IMR-90 (cell line): ENCODE results near the gene SMIM36. TPM values are rescaled to one million over a fixed set of nuclear protein-coding genes. Genes with fewer than 3 reads are reported as not detected.

Source experiments
- ATAC-seq: fragments of 200-7000 bp; cut with Tn5 transposase; 2 replicates; pipeline ENCODE4 v1.9.1; 2020; ENCODE audit warnings: low read depth, mild to moderate bottlenecking, moderate library complexity
- BruUV-seq: library from RNA; stranded (reverse); fragments of 400-500 nt; replicated peaks from 2 replicates; lab custom pipeline; 2021; lab: Mats Ljungman, UMichigan
- CTCF ChIA-PET: fragments of 300-600 bp; formaldehyde crosslinking; extraction: SDS; loops from one replicate; lab custom pipeline; 2021; ENCODE audit warnings: antibody characterized with exemption; lab: Yijun Ruan, JAX
- POLR2A ChIA-PET: fragments of 300-600 bp; sonication (Branson Sonifier 250); formaldehyde crosslinking; loops from one replicate; lab custom pipeline; 2022; ENCODE audit warnings: antibody characterized with exemption; ENCODE audit not compliant: unreplicated experiment; lab: Charles Lee
- DNase-seq: peaks from one replicate; pipeline ENCODE4 v3.0.0; 2013
- H2AFZ ChIP-seq: replicated peaks from 2 replicates; pipeline ENCODE3; 2013; ENCODE audit warnings: low read length, mild to moderate bottlenecking; ENCODE audit not compliant: poor library complexity
- H2AK5ac ChIP-seq: 2 replicates; pipeline ENCODE4 v1.6.1; 2013; ENCODE audit warnings: low read depth, low read length, inconsistent platforms
- H2AK9ac ChIP-seq: replicated peaks from 2 replicates; pipeline ENCODE3; 2013; ENCODE audit warnings: mild to moderate bottlenecking, low read depth, low read length, moderate library complexity; ENCODE audit not compliant: poor library complexity
- H2BK120ac ChIP-seq: 2 replicates; pipeline ENCODE4 v1.6.1; 2013; ENCODE audit warnings: low read depth, low read length, inconsistent platforms
- H2BK15ac ChIP-seq: 3 replicates; pipeline ENCODE4 v1.6.1; 2013; ENCODE audit warnings: low read depth, low read length, inconsistent platforms
- H2BK20ac ChIP-seq: 2 replicates; pipeline ENCODE4 v1.6.1; 2013; ENCODE audit warnings: low read depth, mild to moderate bottlenecking, inconsistent platforms, low read length, moderate library complexity
- H2BK5ac ChIP-seq: 2 replicates; pipeline ENCODE4 v1.6.1; 2013; ENCODE audit warnings: mild to moderate bottlenecking, low read depth, low read length, inconsistent platforms; ENCODE audit not compliant: poor library complexity, severe bottlenecking
- H3K14ac ChIP-seq: replicated peaks from 2 replicates; pipeline ENCODE4 v1.6.1; 2013; ENCODE audit warnings: low read depth, low read length, inconsistent platforms
- H3K18ac ChIP-seq: 2 replicates; pipeline ENCODE4 v1.6.1; 2013; ENCODE audit warnings: low read depth, low read length, control low read depth
- H3K23ac ChIP-seq: 2 replicates; pipeline ENCODE4 v1.6.1; 2013; ENCODE audit warnings: low read depth, low read length, inconsistent platforms
- H3K27ac ChIP-seq: 2 replicates; pipeline ENCODE4 v1.5.1; 2013; ENCODE audit warnings: mild to moderate bottlenecking, control low read depth, low read length; ENCODE audit not compliant: insufficient read depth
- H3K27me3 ChIP-seq: 2 replicates; pipeline ENCODE4 v1.6.1; 2013; ENCODE audit warnings: low read length; ENCODE audit not compliant: control insufficient read depth, insufficient read depth
- H3K36me3 ChIP-seq: 2 replicates; pipeline ENCODE4 v1.6.1; 2013; ENCODE audit warnings: low read length, mixed read lengths; ENCODE audit not compliant: control insufficient read depth, insufficient read depth
- H3K4ac ChIP-seq: 2 replicates; pipeline ENCODE4 v1.6.1; 2013; ENCODE audit warnings: low read depth, low read length, inconsistent platforms
- H3K4me1 ChIP-seq: 2 replicates; pipeline ENCODE4 v1.6.1; 2013; ENCODE audit warnings: low read length, mixed read lengths; ENCODE audit not compliant: control insufficient read depth, insufficient read depth
- H3K4me2 ChIP-seq: 2 replicates; pipeline ENCODE4 v1.6.1; 2013; ENCODE audit warnings: low read depth, mild to moderate bottlenecking, control low read depth, low read length, moderate library complexity
- H3K4me3 ChIP-seq: 2 replicates; pipeline ENCODE4 v1.5.1; 2013; ENCODE audit warnings: low read depth, mild to moderate bottlenecking, control low read depth, low read length, moderate library complexity; ENCODE audit not compliant: insufficient read depth
- H3K56ac ChIP-seq: 2 replicates; pipeline ENCODE4 v1.6.1; 2013; ENCODE audit warnings: low read length, inconsistent platforms; ENCODE audit not compliant: insufficient read depth; ENCODE audit errors: extremely low read depth
- H3K79me1 ChIP-seq, 2 experiments: 2 replicates each; pipeline ENCODE4 v1.6.1; 2013; ENCODE audit warnings: low read length in 2 of 2, inconsistent platforms in 1 of 2, low read depth in 1 of 2
- H3K9ac ChIP-seq: 2 replicates; pipeline ENCODE4 v1.6.1; 2013; ENCODE audit warnings: low read depth, low read length, control low read depth
- H3K9me1 ChIP-seq: 2 replicates; pipeline ENCODE4 v1.6.1; 2013; ENCODE audit warnings: low read length, inconsistent platforms; ENCODE audit not compliant: insufficient read depth
- H3K9me3 ChIP-seq: 2 replicates; pipeline ENCODE4 v1.6.1; 2013; ENCODE audit warnings: low read length; ENCODE audit not compliant: control insufficient read depth, insufficient read depth
- H4K20me1 ChIP-seq: 2 replicates; pipeline ENCODE4 v1.6.1; 2013; ENCODE audit warnings: low read length, inconsistent platforms; ENCODE audit not compliant: insufficient read depth
- H4K5ac ChIP-seq: 2 replicates; pipeline ENCODE4 v1.6.1; 2013; ENCODE audit warnings: mild to moderate bottlenecking, low read depth, low read length, control low read depth
- H4K8ac ChIP-seq, 2 experiments: 2 replicates each; pipeline ENCODE4 v1.6.1; 2013; ENCODE audit warnings: low read depth in 2 of 2, low read length in 2 of 2, control low read depth in 1 of 2, inconsistent platforms in 1 of 2
- H4K91ac ChIP-seq: 2 replicates; pipeline ENCODE4 v1.6.1; 2013; ENCODE audit warnings: low read depth, low read length, inconsistent platforms; ENCODE audit not compliant: insufficient read depth
- BHLHE40 ChIP-seq: fragments of 150-350 bp; IDR thresholded peaks from 2 replicates; pipeline ENCODE4 v1.6.1; 2016; ENCODE audit warnings: mild to moderate bottlenecking, low read depth, low read length
- CHD1 ChIP-seq: IDR thresholded peaks from 2 replicates; pipeline ENCODE4 v1.6.1; 2012; ENCODE audit warnings: low read depth, low read length, improper control_type of control experiment
- FOS ChIP-seq: fragments of 150-350 bp; IDR thresholded peaks from 2 replicates; pipeline ENCODE4 v1.6.1; 2016; ENCODE audit warnings: low read depth, low read length
- MAFK ChIP-seq: IDR thresholded peaks from 2 replicates; pipeline ENCODE4 v1.6.1; 2012; ENCODE audit warnings: low read depth, low read length, improper control_type of control experiment
- MAZ ChIP-seq: IDR thresholded peaks from 2 replicates; pipeline ENCODE4 v1.6.1; 2012; ENCODE audit warnings: low read depth, mild to moderate bottlenecking, low read length, improper control_type of control experiment, moderate library complexity, borderline replicate concordance
- NFE2L2 ChIP-seq: fragments of 150-350 bp; IDR thresholded peaks from 2 replicates; pipeline ENCODE4 v1.6.1; 2016; ENCODE audit warnings: low read depth, mild to moderate bottlenecking, low read length
- POLR2A ChIP-seq: IDR thresholded peaks from 2 replicates; pipeline ENCODE4 v1.6.1; 2012; ENCODE audit warnings: mild to moderate bottlenecking, low read depth, low read length
- RAD21 ChIP-seq: IDR thresholded peaks from 2 replicates; pipeline ENCODE4 v1.6.1; 2012; ENCODE audit warnings: low read length, improper control_type of control experiment
- RCOR1 ChIP-seq: IDR thresholded peaks from 2 replicates; pipeline ENCODE4 v1.6.1; 2012; ENCODE audit warnings: mild to moderate bottlenecking, low read length, improper control_type of control experiment; ENCODE audit not compliant: insufficient replicate concordance
- RFX5 ChIP-seq: IDR thresholded peaks from 2 replicates; pipeline ENCODE4 v1.8.0; 2012; ENCODE audit warnings: low read depth, mild to moderate bottlenecking, low read length, moderate library complexity
- SMC3 ChIP-seq: fragments of 150-350 bp; IDR thresholded peaks from 2 replicates; pipeline ENCODE4 v1.6.1; 2016; ENCODE audit warnings: low read depth, mild to moderate bottlenecking, antibody characterized with exemption, low read length, moderate library complexity
- WGBS, 2 experiments: methylation state at CpG; one replicate each; pipeline versions ENCODE4 v1.1.5 to v1.1.7; 2013; ENCODE audit warnings: missing lambda C conversion rate in 2 of 2; ENCODE audit not compliant: insufficient read length in 1 of 2; ENCODE audit errors: extremely low coverage in 2 of 2; 5-methylcytosine and 5-hydroxymethylcytosine counted together
- dilution Hi-C: fragments of 300-500 bp; cut with HindIII; formaldehyde crosslinking; loops from one replicate; pipeline ENCODE4 v1.14.3; 2018; ENCODE audit warnings: low sequenced_read_pairs; ENCODE audit not compliant: unreplicated experiment
- in situ Hi-C: fragments of 300-500 bp; cut with MboI; formaldehyde crosslinking; loops from 3 replicates; pipeline ENCODE4 v1.14.3; 2019; ENCODE audit warnings: low sequenced_read_pairs, inconsistent platforms, mixed read lengths
- intact Hi-C: fragments of 100-400 bp; cut with micrococcal nuclease; formaldehyde crosslinking; loops from 2 replicates; pipeline ENCODE4 v1.10.0; 2022
- polyA plus RNA-seq, 3 experiments: library from polyadenylated mRNA; depleted of rRNA; stranded (reverse); fragments of >200 nt; gene quantifications; 2 replicates each; pipeline ENCODE4 v1.2.3, GENCODE V29; 2012; ENCODE audit warnings: low replicate concordance in 1 of 3
- total RNA-seq: library from RNA; depleted of rRNA; stranded (reverse); fragments of >200 nt; gene quantifications from 2 replicates; pipeline ENCODE4 v1.2.3, GENCODE V29; 2012

Gene SMIM36
- total and polyA plus RNA-seq, 2 of the 4 experiments (the other 2 are of a cell fraction): not detected

DNA sequence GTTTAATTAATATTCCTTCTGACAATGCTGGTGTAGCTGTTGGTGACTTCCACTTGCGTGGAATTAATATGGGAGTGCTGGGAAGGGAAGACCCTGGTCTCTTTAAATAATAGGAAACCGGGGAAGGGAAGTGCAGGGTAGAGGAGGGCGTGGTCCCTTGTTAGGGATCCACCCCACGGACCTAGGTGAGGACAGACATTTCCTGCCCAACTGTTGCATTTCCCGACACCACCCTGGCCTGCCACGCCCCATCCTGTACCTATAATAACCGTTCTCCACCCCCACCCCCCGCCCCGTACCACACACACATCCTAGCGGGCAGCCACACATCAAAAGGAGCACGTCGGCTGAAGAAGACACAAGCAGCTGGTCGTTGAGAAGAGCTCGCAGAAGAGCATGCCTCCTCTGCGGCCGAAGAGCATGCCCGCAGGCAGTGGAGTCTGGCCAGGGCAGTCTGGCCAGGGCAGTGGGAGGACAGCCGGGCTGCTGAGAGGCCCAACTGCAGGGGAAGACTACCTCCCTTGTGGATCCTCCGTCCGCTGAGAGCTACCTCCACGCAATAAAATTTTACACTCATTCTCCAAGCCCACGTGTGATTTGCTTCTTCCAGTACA is 52.9 kb downstream of the SMIM36 start:
- ChIA-PET CTCF (interaction anchor here (1.2 kb wide), 1 partner anchor 260 kb away, joined by 3 read pairs; no protein-coding TSS in a partner anchor), POLR2A (no interaction called here)
- Histone ChIP-seq H2AFZ (no peak overlapping the region), H3K56ac (no peak overlapping the region), H2BK5ac (no peak overlapping the region), H2AK5ac (peak overlapping the region; percentile 49), H3K27ac (no peak overlapping the region), H3K9ac (no peak overlapping the region), H3K4me3 (no peak overlapping the region), H4K91ac (no peak overlapping the region), H2AK9ac (no peak overlapping the region), H3K4ac (peak overlapping the region; percentile 26), H3K14ac (no peak overlapping the region), H2BK20ac (no peak overlapping the region; the same call in 1 of the 2 replicates), H2BK15ac (peak overlapping the region; percentile 17; the same call in 1 of the 3 replicates), H3K4me1 (peaks cover 16% of the 10 kb centered on the region), H4K5ac (no peak overlapping the region), H3K27me3 (no peaks in the 10 kb centered on the region), H3K18ac (peak overlapping the region; percentile 58; the same call in 1 of the 2 replicates), H2BK120ac (peak overlapping the region; percentile 32), H3K9me1 (peaks cover 8% of the 10 kb centered on the region; the same call in 1 of the 2 replicates), H3K36me3 (no peaks in the 10 kb centered on the region), H3K23ac (no peak overlapping the region), H4K20me1 (no peaks in the 10 kb centered on the region), H3K4me2 (no peak overlapping the region), H3K79me1 (no peaks in the 10 kb centered on the region), H4K8ac (no peak overlapping the region), H3K9me3 (no peaks in the 10 kb centered on the region)
- in situ Hi-C loops (no loop called here), intact Hi-C loops (no loop called here), dilution Hi-C loops (no loop called here)
- 90% methylated on average over 2 of the region's 22 CpGs; no CpG with 5 or more reads in 1 of the 2 experiments for WGBS, 2 experiments
- DNase-seq (no peak), ATAC-seq (no peak)
- TF ChIP-seq RAD21 (no peak), MAFK (no peak), BHLHE40 (no peak), MAZ (no peak), CHD1 (no peak), RCOR1 (no peak), NFE2L2 (no peak), SMC3 (no peak), RFX5 (no peak), FOS (no peak), POLR2A (no peak)
- no TSS peak for BruUV-seq
